GM21515 (cell line): ENCODE data around the gene GRIK4.

Experiments
- ATAC-seq: cut with Tn5 transposase; IDR thresholded peaks from one replicate; pipeline ENCODE4 v1.9.1; 2021; ENCODE audit not compliant: unreplicated experiment

GRIK4 gene

DNA sequence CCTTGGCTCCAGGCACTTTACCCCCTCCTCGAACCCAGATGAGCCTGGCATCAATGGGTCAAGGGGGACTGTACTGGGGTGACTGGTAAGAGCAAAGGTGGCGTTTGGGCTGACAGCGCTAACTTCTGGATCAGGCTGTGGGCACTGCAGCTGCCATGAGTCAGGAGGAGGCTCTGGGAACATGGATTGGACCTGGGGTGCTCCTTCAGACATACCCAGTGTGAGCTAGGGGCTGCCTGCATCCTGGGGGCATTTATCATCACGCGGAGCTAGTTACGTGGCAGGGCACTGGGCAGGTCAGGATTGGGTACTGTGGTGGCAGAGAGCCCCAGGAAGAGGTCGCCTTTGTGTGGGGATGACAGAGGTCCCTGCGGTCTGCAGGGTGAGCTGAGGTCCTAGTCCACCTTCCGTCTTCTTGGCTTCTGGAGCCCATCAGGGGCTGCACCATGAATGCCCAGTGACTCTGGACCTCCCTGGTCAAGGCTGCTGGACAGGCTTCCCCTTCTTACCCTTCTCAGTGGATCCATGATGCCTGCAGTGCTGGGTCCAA is 13.1 kb downstream of the GRIK4 start:
- no peak for ATAC-seq

DNA sequence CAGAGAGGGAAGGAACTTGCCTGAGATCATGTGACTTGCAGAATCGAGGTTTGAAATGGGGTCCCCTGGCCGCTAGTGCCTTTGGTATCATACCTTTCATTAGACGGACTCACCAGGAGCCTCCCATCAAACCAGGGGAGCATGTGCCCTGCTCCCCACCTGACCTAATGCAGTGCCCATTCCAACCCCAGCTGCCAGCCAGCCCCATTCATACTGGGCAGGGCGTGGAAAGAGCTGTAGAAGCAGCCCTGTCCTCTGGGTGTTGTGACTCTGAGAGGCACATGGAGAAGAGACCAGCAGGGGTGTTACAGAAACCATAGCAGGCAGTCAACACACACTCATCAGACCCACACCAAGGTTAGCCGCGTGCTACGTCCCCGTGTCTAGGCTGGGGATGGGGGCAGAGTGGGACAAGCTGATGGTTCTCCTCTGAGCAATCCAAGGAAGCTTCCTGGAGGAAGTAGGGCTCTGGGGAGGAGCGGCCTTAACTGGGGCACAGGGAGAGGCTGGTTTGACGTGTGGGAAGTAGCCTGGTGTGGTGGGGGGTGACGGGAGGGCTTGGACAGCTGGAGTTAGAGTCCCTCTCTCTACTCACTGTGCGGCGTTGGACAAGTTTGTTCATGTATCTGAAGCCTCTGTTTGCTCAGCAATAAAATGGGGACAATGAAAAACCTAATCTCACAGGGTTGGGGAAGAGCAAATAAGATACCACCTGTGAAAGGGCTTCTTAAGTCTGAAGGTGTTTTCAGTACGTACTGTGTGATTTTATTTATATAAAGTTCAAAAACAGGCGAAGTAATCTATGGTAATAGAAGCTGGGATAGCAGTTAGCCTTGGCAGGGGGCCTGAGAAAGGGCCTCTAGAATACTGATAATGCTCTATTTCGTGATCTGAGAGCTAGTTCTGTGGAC is 14.0 kb downstream of the GRIK4 start:
- ATAC-seq: no peak

DNA sequence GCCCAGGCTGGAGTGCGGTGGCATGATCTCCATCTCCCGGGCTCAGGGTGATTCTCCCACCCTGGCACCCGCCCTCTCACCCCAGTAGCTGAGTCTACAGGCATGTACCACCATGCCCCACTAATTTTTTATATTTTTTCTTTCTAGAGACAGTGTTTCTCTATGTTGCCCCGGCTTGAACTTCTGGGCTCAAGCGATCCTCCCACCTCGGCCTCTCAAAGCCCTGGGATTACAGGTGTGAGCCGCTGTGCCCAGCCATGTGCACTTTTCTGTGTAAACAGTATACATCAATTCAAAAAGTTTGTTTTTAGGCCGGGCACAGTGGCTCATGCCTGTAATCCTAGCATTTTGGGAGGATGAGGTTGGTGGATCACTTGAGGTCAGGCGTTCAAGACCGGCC is 14.7 kb downstream of the GRIK4 start:
- ATAC-seq: no peak

DNA sequence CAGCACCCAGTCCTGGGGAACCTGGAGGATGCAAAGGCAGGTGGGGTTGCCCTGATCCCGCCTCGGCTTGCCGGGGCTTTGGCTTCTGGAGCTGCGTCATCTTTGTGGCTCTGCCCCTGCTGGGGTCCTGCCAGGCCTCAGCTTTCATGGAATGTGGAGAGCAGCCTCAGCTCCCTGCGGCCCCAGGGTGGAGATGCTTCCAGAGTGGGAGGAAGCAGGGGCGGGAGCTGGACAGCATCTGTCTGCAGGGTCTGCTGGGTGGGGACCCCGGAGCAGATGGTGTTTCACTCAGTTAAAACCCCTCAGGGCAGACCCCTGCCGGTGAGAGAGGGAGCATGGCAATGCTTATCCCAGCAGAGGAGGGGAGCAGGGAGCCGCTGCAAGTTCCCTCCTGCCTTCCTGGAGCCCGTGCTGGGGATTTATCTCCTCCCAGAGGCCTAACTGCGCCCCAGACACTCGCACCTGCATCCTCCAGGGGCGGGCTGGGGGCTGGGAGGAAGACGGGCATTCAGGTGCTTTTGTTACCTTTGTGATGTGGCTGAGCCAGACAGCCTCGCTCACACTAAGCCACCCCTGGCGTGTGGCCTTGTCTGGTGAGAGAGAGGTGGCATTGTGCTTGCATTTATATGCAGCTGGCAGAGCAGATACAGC is 15.7 kb downstream of the GRIK4 start:
- no peak for ATAC-seq

DNA sequence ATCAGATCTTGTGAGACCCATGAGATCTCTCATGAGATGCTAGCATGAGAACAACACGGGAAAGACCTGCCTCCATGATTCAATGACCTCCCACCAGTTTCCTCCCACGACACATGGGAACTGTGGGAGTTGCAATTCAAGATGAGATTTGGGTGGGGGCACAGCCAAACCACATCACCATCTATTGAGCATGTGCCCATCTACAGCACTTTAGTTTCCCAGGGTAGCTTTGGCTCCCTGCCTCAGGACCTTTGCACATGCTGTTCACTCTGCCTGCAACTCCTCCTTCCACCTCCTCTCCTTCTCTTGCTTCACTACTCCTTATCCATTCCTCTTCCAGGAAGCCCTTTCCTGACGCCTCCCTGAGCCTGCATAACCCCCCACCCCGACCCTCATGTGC is 17.2 kb downstream of the GRIK4 start:
- no peak for ATAC-seq

DNA sequence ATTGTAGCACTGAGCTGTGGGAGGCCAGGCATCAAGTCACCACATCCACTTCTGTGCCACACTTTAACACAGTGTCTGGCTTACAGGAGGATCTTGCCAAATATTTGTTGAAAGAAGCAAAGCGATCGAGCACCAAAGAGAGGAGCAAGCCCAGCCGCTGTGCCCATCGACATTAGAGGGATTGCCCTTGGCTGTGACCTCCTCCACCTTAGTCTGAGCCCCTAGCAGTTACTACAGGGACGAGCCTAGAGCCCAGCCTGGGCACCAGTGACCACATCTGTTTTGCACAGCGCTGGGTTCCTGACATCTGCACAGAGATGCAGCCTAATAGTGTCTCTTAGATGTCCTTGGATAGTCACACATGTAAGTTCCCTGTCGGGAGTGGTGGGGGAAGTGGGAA is 17.7 kb downstream of the GRIK4 start:
- no peak for ATAC-seq

DNA sequence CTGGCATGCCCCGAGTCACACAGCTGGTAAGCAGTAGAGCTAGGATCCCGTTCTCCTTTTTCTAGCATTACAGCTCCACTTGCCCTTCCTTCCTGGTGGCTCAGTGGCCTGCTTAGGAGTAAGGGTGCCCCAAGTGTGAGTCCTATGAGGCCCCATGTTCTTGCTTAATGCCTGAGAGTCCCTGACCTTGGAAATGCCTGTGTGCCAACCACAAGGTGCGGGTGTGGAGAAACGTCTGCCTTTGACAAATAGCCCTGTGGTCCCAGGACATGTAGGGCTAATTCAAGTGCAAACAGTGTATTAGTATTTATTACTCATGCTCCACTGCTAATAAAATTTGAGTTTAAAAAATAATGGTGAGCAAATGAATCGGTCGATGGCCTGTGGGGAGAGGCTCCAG is 18.4 kb downstream of the GRIK4 start:
- ATAC-seq: no peak

DNA sequence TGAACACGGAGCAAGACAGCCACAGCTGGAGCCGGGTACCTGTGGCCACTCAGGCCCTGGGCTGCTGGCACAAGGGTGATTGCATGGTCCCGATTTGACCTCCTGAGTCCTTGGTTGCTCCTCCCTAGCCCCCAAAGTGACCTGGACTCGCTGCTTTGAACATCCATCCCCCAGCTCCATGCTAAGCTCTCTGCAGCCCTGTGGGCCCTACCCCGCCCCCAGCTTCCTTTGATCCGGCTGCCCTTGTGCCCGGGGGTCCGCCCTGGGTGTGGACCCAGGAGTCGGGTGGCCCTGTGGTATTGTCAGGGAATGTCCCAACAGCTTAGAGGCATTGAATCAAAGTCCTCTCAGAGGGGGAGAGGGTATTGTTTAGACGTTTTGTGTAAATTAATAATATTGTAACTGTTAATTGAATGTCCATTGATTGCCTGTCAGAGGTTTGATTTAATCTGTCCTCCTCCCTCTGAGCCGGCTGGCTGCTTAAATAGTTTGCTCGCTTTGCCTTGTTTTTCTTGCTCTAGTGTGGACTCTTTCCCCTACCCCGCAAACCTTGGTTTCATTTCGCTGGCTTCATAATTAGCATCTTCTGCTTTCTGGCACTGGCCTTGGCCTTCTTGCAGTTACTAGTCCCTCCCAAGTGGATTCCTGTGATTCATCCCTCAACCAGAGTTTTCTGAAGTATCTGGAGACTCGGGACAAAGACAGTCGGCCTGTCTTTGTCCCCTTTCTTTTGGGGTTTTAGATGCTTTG is 20.7 kb downstream of the GRIK4 start:
- ATAC-seq: no peak

DNA sequence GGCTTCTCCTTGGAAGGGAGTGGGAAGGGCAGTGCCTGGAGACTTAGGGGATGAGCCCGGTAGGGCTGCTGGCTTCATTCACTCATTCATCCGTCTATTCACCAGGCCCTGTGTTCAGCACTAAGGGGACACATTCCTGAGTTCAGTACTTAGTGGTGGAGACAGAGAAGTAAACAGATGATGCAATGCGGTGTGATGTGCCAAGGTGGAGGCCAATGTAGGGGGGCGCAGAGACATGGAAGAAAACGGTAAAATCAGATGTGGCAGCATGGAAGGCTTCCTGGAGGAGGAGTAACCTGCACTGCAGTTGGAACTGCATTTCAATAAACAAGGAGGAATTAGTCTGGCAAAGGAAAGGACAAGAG is 21.3 kb downstream of the GRIK4 start:
- no peak for ATAC-seq

DNA sequence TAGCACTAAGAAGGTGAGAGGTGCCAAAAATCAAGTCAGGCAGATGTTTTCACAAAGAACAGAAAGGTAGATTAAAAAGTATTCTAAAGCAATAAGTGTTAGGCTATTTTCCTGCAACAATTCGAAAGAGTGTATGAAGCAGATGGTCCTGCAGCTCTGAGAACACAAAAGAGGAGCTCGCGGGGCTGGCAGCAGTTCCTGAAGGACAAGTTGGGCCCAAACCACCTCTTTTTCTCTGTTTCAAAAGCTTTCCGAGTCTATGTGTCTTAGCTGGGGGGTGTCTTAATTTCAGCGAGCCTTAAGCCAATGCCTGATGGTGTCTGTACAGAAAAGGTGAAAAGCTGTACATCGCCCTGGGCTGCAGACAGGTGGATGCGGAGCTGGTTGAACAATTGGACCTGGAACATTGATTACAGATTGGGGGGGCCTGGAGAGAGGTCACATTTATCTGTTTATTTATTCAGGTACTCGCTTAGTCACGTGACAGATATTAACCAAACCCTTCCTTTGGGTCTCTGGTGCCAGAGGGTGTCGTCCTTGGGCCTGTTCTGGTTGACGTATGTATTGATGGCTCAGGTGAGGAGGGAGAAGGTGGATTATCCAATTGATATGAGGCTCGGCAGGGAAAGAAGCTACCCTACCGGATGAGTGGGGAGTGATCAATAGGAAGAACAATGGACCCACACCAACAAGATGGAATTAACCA is 24.7 kb downstream of the GRIK4 start:
- ATAC-seq: no peak

DNA sequence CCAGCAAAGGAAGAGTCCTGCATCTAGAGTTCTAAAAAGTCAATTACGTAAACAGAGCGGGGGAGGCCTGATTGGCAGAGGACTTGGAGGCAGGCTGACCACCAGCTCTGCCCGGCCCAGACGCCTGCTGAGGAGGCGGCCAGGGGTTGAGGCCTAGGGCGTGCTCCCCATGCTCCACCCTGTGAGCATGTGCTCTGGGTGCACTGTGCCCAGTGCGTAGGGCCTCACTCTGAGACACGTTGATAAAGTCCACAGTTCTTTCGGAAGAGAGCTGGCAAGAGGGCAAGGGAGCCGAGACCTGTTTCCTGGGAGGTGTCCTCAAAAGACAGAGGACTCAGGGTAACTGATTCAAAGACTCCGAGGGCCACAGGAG is 25.2 kb downstream of the GRIK4 start:
- no peak for ATAC-seq

DNA sequence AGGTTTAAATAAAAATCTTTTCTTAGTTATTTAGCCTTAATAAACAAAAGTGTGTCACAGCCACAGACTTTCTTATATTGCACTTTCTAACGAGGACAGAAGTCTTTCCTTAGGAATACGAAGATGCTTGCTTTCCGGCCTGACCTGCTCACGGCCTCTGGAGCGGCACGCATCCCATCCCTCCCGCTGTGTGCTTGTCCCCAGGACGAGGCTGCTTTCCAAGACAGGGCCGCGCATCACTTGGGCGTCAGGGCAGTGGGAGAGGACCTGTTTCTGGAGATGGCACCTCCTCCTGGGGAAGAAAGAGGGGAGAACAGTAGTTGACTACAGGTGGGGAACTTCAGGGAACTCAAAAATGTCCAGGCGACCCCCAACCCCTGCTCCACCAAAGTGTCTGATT is 26.4 kb downstream of the GRIK4 start:
- ATAC-seq: no peak

DNA sequence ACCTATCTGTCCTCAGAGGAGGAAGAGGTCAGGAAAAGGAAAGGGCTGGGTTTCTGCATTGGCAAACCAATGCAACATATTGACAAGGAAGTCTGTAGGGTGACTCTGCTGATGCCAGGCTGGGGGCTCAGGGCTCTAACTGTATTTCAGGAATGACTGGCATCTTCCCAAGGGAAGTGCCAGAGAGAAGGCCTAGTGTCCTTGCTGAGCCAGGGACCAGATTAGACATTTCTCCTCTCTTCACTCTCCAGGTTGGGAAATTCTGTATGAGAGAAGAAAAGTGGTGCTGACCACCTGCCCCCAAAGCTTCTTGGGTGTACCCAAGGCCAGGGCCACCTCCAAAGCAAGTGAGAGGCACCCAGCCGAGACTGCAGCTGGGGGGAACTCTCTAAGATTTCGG is 27.2 kb downstream of the GRIK4 start:
- no peak for ATAC-seq

DNA sequence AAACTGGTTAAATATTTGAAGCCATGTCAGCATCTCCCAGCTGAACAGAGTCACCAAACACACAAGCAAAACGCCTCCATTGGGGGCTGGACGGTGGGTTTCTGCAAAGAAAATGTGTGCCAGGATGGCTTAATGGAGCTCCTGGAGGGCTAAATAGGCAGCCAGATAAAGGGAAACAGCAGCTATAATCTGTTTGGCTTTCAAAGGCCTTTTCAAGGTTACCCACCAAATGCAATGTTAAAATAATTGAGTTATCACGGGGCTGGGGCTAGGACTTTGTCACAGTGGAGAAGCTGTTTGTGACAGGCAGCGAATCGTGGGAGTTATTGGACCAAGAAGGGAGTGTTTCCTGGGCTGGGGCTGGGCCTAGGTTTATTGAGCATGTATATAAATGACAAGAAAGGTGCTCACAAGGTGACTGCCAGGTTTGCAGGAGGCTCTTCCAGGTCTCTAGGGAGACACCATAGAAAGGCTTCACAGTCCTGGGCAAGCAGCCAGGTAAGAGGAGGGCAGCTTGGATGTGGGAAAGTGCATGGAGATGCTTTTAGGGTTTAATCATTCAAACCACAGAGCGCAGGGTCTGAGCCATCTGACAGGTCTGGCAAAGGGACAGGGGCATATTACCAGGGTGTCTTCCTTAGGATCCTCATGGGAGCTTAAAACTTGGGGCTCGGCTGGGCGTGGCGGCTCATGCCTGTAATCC is 28.3 kb downstream of the GRIK4 start:
- no peak for ATAC-seq

DNA sequence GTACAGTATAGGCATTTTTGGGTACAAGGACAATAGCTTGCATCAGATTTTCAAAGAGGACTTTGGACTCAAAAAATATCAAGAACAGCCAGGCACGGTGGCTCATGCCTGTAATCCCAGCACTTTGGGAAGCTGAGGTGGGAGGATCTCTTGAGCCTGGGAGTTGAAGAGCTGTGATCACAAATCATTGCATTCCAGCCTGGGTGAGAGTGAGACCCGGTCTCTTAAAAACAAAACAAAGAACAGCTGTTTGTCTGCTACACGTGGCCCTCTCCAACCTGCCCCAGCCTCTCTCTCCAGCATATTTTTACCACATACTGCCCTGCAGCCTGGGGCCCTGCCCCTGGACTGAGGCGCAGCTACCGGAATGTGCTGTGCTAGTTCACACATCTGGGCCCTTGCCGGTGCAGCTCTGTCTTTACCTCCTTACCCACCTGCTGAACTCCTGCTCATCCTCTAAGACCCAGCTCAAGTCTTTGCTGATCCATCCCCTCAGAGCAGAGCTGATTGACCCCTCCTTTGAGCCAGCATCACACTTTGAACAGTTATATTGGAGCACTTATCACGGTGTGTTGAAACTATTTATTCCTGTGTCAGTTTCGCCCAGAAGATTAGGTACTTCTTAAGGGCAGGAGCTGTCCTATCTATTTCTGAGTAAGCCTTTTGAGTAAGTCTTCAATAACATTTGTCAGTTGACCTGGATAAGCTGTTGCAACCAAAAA is 29.4 kb downstream of the GRIK4 start:
- ATAC-seq: no peak

DNA sequence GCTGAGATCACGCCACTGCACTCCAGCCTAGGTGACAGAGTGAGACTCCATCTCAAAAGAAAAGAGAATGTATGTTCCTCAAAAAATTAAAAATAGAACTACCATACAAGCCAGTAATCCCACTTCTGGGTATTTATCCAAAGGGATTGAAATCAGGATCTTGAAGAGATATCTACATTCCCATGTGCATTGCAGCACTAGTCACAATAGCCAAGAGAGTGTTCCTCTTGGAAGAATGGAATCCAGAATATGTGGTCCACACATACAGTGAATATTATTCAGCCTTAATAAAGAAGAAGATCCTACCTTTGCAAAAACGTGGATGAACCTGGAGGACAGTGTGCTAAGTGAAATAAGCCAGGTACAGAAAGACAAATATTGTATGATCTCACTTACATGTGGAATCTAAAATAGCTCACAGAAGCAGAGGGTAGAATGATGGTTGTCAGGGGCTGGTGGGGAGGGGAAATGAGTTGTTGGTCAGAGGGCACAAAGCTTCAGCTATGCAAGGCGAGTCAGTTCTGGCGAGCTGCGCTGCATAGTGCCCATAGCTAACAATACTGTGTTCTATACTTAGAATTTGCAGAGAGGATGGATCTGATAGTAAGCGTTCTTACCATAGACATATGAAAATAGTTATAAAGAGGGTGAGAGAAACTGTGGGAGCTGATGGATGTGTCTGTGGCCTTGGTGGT is 32.1 kb downstream of the GRIK4 start:
- no peak for ATAC-seq

DNA sequence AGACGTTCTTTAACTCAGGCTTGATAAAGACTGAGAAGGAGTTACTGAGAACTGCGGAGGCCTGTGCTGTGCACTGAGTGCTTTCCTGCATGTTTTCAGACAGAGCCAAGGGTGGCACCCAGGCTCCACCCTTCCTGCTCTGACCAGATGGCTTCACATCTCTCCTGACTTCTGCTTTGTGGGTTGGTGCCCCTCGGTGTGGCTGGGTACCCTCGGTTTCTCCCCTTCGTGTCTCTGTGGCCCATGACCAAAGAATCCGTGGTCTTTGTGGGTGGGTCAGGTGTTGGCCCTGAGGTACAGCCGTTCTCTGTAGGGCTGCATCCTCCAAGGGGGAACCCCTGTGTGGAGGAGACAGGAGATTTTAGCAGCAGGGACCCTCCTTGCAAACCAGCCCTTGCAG is 34.3 kb downstream of the GRIK4 start:
- ATAC-seq: no peak

DNA sequence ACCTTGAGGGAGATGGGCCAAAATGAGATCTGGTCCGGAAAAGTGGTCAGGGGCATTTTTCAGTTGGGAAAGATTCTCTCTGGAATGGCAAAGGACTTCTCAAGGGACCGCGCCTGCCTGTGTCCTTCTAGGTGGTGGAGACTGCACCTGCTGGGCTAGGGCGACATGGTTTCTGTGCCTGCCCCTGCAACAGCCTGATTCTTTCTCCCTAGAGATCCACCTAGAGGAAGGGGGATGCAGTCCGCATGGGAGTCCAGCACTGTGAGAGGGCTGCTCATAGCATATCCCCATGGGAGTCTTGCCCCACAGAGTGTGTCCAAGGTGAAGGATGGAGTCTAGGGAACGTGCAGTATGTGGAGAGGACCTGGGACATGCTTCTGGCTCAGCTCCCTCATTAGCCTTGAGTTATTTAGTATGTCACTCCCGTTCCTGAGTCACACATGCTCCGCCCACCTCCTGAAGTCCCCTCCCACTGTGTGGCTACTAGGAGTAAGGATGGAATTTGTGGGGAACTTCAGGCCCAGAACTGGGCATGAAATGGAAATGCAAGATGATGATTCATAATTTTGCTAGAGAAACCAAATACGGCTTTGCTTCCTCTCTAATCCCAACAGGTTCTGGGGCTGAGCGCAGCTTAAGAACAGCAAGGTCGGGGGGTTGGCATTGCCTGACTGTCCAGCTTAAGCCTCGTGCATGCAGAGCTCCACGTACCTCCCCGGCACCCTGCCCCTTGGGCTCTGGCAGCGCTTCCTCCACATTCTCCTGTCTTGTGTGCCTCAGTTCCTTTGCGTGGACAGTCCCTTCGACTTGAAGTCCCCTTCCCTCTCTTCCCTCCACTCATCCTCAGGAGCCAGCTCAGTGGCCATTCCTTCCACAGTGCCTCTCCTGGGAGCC is 35.0 kb downstream of the GRIK4 start:
- ATAC-seq: no peak
